Thoracic aorta endothelial cell (primary cell): Measurements from ENCODE around the gene MAL. TPM values are rescaled to one million over a fixed set of nuclear protein-coding genes. Genes with fewer than 3 reads are reported as not detected.

Experiments used
- small RNA-seq: library from RNA; depleted of rRNA; stranded (forward); fragments of <200 nt; gene quantifications from one replicate; pipeline ENCODE3, GENCODE V24; 2012
- total RNA-seq: library from RNA; depleted of rRNA; stranded (reverse); fragments of >200 nt; gene quantifications from 2 replicates; pipeline ENCODE4 v1.2.3, GENCODE V29; 2012

MAL gene
- not detected in 2 replicates for total RNA-seq

GRCh38 chr2:95025406-95026319, at the start of gene MAL:
MAL (plus strand) TSS chr2:95025708; CDS start chr2:95025793, 85 bp downstream.

Small RNA genes lying within 50 kb of the gene (small RNA-seq; reads per million reads assigned to genes)
- not detected for gene RN7SL575P

Other genes starting within 250 kb of the MAL start
- gene TEKT4, start 154.3 kb upstream of the MAL start, total RNA-seq, result not detected in 2 replicates
- 53.3 and 62.5 TPM in 2 replicates for gene MRPS5, start 96.1 kb downstream of the MAL start, total RNA-seq
- 10.2 and 10.8 TPM in 2 replicates for gene ZNF514, start 134.1 kb downstream of the MAL start, total RNA-seq
- gene ZNF2, start 140.1 kb downstream of the MAL start, total RNA-seq, result 5.1 and 5.6 TPM in 2 replicates
- gene ZNF892, start 181.8 kb downstream of the MAL start, total RNA-seq, result 6.2 and 6.4 TPM in 2 replicates
- under 0.01 and 0.29 TPM in 2 replicates for gene PROM2, start 248.7 kb downstream of the MAL start, total RNA-seq